Activated CD4-positive, alpha-beta T cell treated with anti-CD3 and anti-CD28 coated beads, Interleukin-2, Interleukin-4, amounts not matched to agents 100 ng/mL and 50 ng/mL, durations not matched to agents 16 hours and 8 hours (primary cell): ENCODE results near the gene ACTC1.

Experiments used
- DNase-seq: peaks from one replicate; pipeline ENCODE4 v3.0.0-alpha.2; 2020; ENCODE audit warnings: low spot score

Gene ACTC1

GRCh38 chr15:34799149-34800101, 4.1 kb upstream of the ACTC1 start:
- DNase-seq: no peak

GRCh38 chr15:34796847-34797435, 1.6 kb upstream of the ACTC1 start:
- DNase-seq: no peak

- no peak for DNase-seq
Measured at GRCh38 chr15:34794590-34795206, 651 bp downstream of the ACTC1 start.

GRCh38 chr15:34793901-34794300, 1.4 kb downstream of the ACTC1 start:
- DNase-seq: no peak

GRCh38 chr15:34793071-34793470, 2.3 kb downstream of the ACTC1 start:
- DNase-seq: no peak

GRCh38 chr15:34791701-34792100, 3.6 kb downstream of the ACTC1 start:
- no peak for DNase-seq

GRCh38 chr15:34790121-34790520, 5.2 kb downstream of the ACTC1 start:
- DNase-seq: no peak

- no peak for DNase-seq
Measured at GRCh38 chr15:34789326-34789725, 6.0 kb downstream of the ACTC1 start.

- no peak for DNase-seq
Measured at GRCh38 chr15:34786206-34786605, 9.1 kb downstream of the ACTC1 start.

GRCh38 chr15:34783991-34784390, 11.4 kb downstream of the ACTC1 start:
- no peak for DNase-seq

GRCh38 chr15:34783431-34783830, 11.9 kb downstream of the ACTC1 start:
- no peak for DNase-seq

- no peak for DNase-seq
Measured at GRCh38 chr15:34782901-34783300, 12.4 kb downstream of the ACTC1 start.

GRCh38 chr15:34780725-34781124, 14.6 kb downstream of the ACTC1 start:
- no peak for DNase-seq

GRCh38 chr15:34776606-34777105, 18.7 kb downstream of the ACTC1 start:
- DNase-seq: no peak

GRCh38 chr15:34773917-34774316, 21.4 kb downstream of the ACTC1 start:
- no peak for DNase-seq

GRCh38 chr15:34773013-34773412, 22.3 kb downstream of the ACTC1 start:
- no peak for DNase-seq

- no peak for DNase-seq
Measured at GRCh38 chr15:34772312-34772711, 23.0 kb downstream of the ACTC1 start.

- no peak for DNase-seq
Measured at GRCh38 chr15:34769711-34770110, 25.6 kb downstream of the ACTC1 start.

- no peak for DNase-seq
Measured at GRCh38 chr15:34768530-34768929, 26.8 kb downstream of the ACTC1 start.

- DNase-seq: no peak
Measured at GRCh38 chr15:34765741-34766140, 29.6 kb downstream of the ACTC1 start.

GRCh38 chr15:34760909-34761308, 34.4 kb downstream of the ACTC1 start:
- DNase-seq: no peak

- DNase-seq: no peak
Measured at GRCh38 chr15:34759992-34760391, 35.4 kb downstream of the ACTC1 start.

GRCh38 chr15:34759347-34759746, 36.0 kb downstream of the ACTC1 start:
- DNase-seq: no peak
